Stimulated activated memory B cell treated with anti-CD40 and anti-IgM and Interleukin-4, amounts not matched to agents 10 μg/mL and 1 μg/mL and 100 μg/mL, for 72 hours (primary cell): ENCODE results near the gene KRTAP25-1.

Source experiments
- ATAC-seq: fragments of 150-1000 bp; cut with Tn5 transposase; 2 replicates; pipeline ENCODE4 v1.10.0; 2021
- H3K27ac Mint-ChIP-seq: one replicate; pipeline ENCODE4 v1.8.0; 2022; ENCODE audit warnings: mild to moderate bottlenecking, mixed read lengths
- H3K27me3 Mint-ChIP-seq: one replicate; pipeline ENCODE4 v1.8.0; 2022; ENCODE audit warnings: mixed read lengths
- H3K36me3 Mint-ChIP-seq: one replicate; pipeline ENCODE4 v1.8.0; 2022; ENCODE audit warnings: mixed read lengths
- H3K4me1 Mint-ChIP-seq: one replicate; pipeline ENCODE4 v1.8.0; 2022; ENCODE audit warnings: mixed read lengths
- H3K4me3 Mint-ChIP-seq: one replicate; pipeline ENCODE4 v1.8.0; 2022; ENCODE audit warnings: mild to moderate bottlenecking, moderate library complexity, mixed read lengths
- H3K9me3 Mint-ChIP-seq: one replicate; pipeline ENCODE4 v1.8.0; 2022; ENCODE audit warnings: mixed read lengths

The KRTAP25-1 gene

GRCh38 chr21:30269803-30270530 lies 19.3 kb downstream of the KRTAP25-1 start:
- H3K4me3 Mint-ChIP-seq, result no peak overlapping the region
- no peak for ATAC-seq
- H3K4me1 Mint-ChIP-seq, result no peaks in the 10 kb centered on the region
- H3K36me3 Mint-ChIP-seq, result no peaks in the 10 kb centered on the region
- no peaks in the 10 kb centered on the region for H3K27me3 Mint-ChIP-seq
- H3K27ac Mint-ChIP-seq, result no peak overlapping the region
- peaks cover 3% of the 10 kb centered on the region for H3K9me3 Mint-ChIP-seq

GRCh38 chr21:30268608-30269197 lies 20.6 kb downstream of the KRTAP25-1 start:
- H3K27me3 Mint-ChIP-seq, result no peaks in the 10 kb centered on the region
- no peak overlapping the region for H3K27ac Mint-ChIP-seq
- peaks cover 3% of the 10 kb centered on the region for H3K9me3 Mint-ChIP-seq
- no peak overlapping the region for H3K4me3 Mint-ChIP-seq
- no peak for ATAC-seq
- no peaks in the 10 kb centered on the region for H3K36me3 Mint-ChIP-seq
- no peaks in the 10 kb centered on the region for H3K4me1 Mint-ChIP-seq

GRCh38 chr21:30257773-30258172 lies 31.5 kb downstream of the KRTAP25-1 start:
- Mint-ChIP-seq H3K9me3 (no peaks in the 10 kb centered on the region), H3K36me3 (no peaks in the 10 kb centered on the region), H3K27ac (no peak overlapping the region), H3K4me1 (no peaks in the 10 kb centered on the region), H3K4me3 (no peak overlapping the region), H3K27me3 (no peaks in the 10 kb centered on the region)
- ATAC-seq, result no peak

- Mint-ChIP-seq H3K9me3 (no peaks in the 10 kb centered on the region), H3K36me3 (no peaks in the 10 kb centered on the region), H3K27ac (no peak overlapping the region), H3K4me3 (no peak overlapping the region), H3K4me1 (no peaks in the 10 kb centered on the region), H3K27me3 (no peaks in the 10 kb centered on the region)
- no peak for ATAC-seq
Observed at GRCh38 chr21:30256100-30256499, 33.2 kb downstream of the KRTAP25-1 start.

GRCh38 chr21:30255679-30256078 lies 33.6 kb downstream of the KRTAP25-1 start:
- no peaks in the 10 kb centered on the region for H3K27me3 Mint-ChIP-seq
- no peak for ATAC-seq
- H3K4me1 Mint-ChIP-seq, result no peaks in the 10 kb centered on the region
- no peaks in the 10 kb centered on the region for H3K9me3 Mint-ChIP-seq
- H3K27ac Mint-ChIP-seq, result no peak overlapping the region
- H3K36me3 Mint-ChIP-seq, result no peaks in the 10 kb centered on the region
- no peak overlapping the region for H3K4me3 Mint-ChIP-seq

- no peak for ATAC-seq
- Mint-ChIP-seq H3K4me1 (no peaks in the 10 kb centered on the region), H3K27me3 (no peaks in the 10 kb centered on the region)
Observed at GRCh38 chr21:30251781-30252180, 37.5 kb downstream of the KRTAP25-1 start.

GRCh38 chr21:30249936-30250335 lies 39.4 kb downstream of the KRTAP25-1 start:
- no peak for ATAC-seq
- Mint-ChIP-seq H3K4me1 (no peaks in the 10 kb centered on the region), H3K36me3 (no peaks in the 10 kb centered on the region), H3K9me3 (peaks cover 3% of the 10 kb centered on the region), H3K27ac (no peak overlapping the region), H3K27me3 (no peaks in the 10 kb centered on the region), H3K4me3 (no peak overlapping the region)

More at GRCh38 chr21:30251781-30252180, 37.5 kb downstream of the KRTAP25-1 start:
- no peak overlapping the region for H3K27ac Mint-ChIP-seq
- H3K9me3 Mint-ChIP-seq, result peaks cover 3% of the 10 kb centered on the region
- no peak overlapping the region for H3K4me3 Mint-ChIP-seq
- H3K36me3 Mint-ChIP-seq, result no peaks in the 10 kb centered on the region

- no peak for ATAC-seq
- Mint-ChIP-seq H3K36me3 (no peaks in the 10 kb centered on the region), H3K27me3 (no peaks in the 10 kb centered on the region), H3K9me3 (peaks cover 3% of the 10 kb centered on the region), H3K4me3 (no peak overlapping the region), H3K27ac (no peak overlapping the region), H3K4me1 (no peaks in the 10 kb centered on the region)
Observed at GRCh38 chr21:30248844-30249243, 40.5 kb downstream of the KRTAP25-1 start.

GRCh38 chr21:30245061-30245460 lies 44.3 kb downstream of the KRTAP25-1 start:
- peaks cover 1% of the 10 kb centered on the region for H3K9me3 Mint-ChIP-seq
- no peak overlapping the region for H3K27ac Mint-ChIP-seq
- H3K4me3 Mint-ChIP-seq, result no peak overlapping the region
- H3K36me3 Mint-ChIP-seq, result no peaks in the 10 kb centered on the region
- no peak for ATAC-seq
- no peaks in the 10 kb centered on the region for H3K4me1 Mint-ChIP-seq
- no peaks in the 10 kb centered on the region for H3K27me3 Mint-ChIP-seq

- no peaks in the 10 kb centered on the region for H3K4me1 Mint-ChIP-seq
- no peaks in the 10 kb centered on the region for H3K36me3 Mint-ChIP-seq
- H3K27me3 Mint-ChIP-seq, result no peaks in the 10 kb centered on the region
- no peaks in the 10 kb centered on the region for H3K9me3 Mint-ChIP-seq
- no peak for ATAC-seq
- H3K4me3 Mint-ChIP-seq, result no peak overlapping the region
- H3K27ac Mint-ChIP-seq, result no peak overlapping the region
Observed at GRCh38 chr21:30243691-30244090, 45.6 kb downstream of the KRTAP25-1 start.

- no peaks in the 10 kb centered on the region for H3K4me1 Mint-ChIP-seq
- H3K36me3 Mint-ChIP-seq, result no peaks in the 10 kb centered on the region
- no peaks in the 10 kb centered on the region for H3K9me3 Mint-ChIP-seq
- ATAC-seq, result peak; percentile 27
- no peak overlapping the region for H3K4me3 Mint-ChIP-seq
- no peak overlapping the region for H3K27ac Mint-ChIP-seq
- no peaks in the 10 kb centered on the region for H3K27me3 Mint-ChIP-seq
Observed at GRCh38 chr21:30240661-30241060, 48.7 kb downstream of the KRTAP25-1 start.
